NAMALWA (cell line): ENCODE measurements around the gene TRPM1.

Experiments
- DNase-seq: peaks from one replicate; pipeline ENCODE4 v3.0.0-alpha.2; 2015; ENCODE audit warnings: low spot score

The TRPM1 gene

GRCh38 chr15:31049111-31049510 lies 52.4 kb downstream of the TRPM1 start:
- DNase-seq: no peak

- DNase-seq: no peak
Observed at GRCh38 chr15:31047437-31047836, 54.1 kb downstream of the TRPM1 start.

GRCh38 chr15:31046759-31047359 lies 54.7 kb downstream of the TRPM1 start:
- DNase-seq: no peak

GRCh38 chr15:31045606-31046005 lies 55.9 kb downstream of the TRPM1 start:
- DNase-seq: no peak

GRCh38 chr15:31042751-31043150 lies 58.8 kb downstream of the TRPM1 start:
- DNase-seq: no peak

- no peak for DNase-seq
Observed at GRCh38 chr15:31041610-31042009, 59.9 kb downstream of the TRPM1 start.

- no peak for DNase-seq
Observed at GRCh38 chr15:31040611-31041010, 60.9 kb downstream of the TRPM1 start.

GRCh38 chr15:31039961-31040360 lies 61.6 kb downstream of the TRPM1 start:
- no peak for DNase-seq

- no peak for DNase-seq
Observed at GRCh38 chr15:31037731-31038477, 63.6 kb downstream of the TRPM1 start.

GRCh38 chr15:31036783-31037182 lies 64.7 kb downstream of the TRPM1 start:
- no peak for DNase-seq

GRCh38 chr15:31035610-31036009 lies 65.9 kb downstream of the TRPM1 start:
- DNase-seq: no peak

- DNase-seq: no peak
Observed at GRCh38 chr15:31034152-31034551, 67.4 kb downstream of the TRPM1 start.

GRCh38 chr15:31032961-31033371 lies 68.6 kb downstream of the TRPM1 start:
- no peak for DNase-seq

GRCh38 chr15:31031471-31032067 lies 70.0 kb downstream of the TRPM1 start:
- no peak for DNase-seq

- no peak for DNase-seq
Observed at GRCh38 chr15:31027910-31028578, 73.5 kb downstream of the TRPM1 start.

- no peak for DNase-seq
Observed at GRCh38 chr15:31025996-31026395, 75.5 kb downstream of the TRPM1 start.

GRCh38 chr15:31024979-31025378 lies 76.5 kb downstream of the TRPM1 start:
- no peak for DNase-seq

GRCh38 chr15:31024330-31024729 lies 77.2 kb downstream of the TRPM1 start:
- no peak for DNase-seq

- DNase-seq: no peak
Observed at GRCh38 chr15:31023841-31024240, 77.7 kb downstream of the TRPM1 start.

GRCh38 chr15:31021067-31021665 lies 80.4 kb downstream of the TRPM1 start:
- DNase-seq: no peak

GRCh38 chr15:31020542-31020941 lies 81.0 kb downstream of the TRPM1 start:
- no peak for DNase-seq

GRCh38 chr15:31019986-31020385 lies 81.5 kb downstream of the TRPM1 start:
- DNase-seq: no peak

- DNase-seq: no peak
Observed at GRCh38 chr15:31017311-31017710, 84.2 kb downstream of the TRPM1 start.
